ENCODE measurements around the gene ATRN.

- TF ChIP-seq POLR2A (IDR thresholded peaks at IDR 0.05; ENCODE audit: low read length) (no peak), GATA1 (IDR thresholded peaks at IDR 0.05; ENCODE audit: low read depth, low read length) (no peak)
Measured at GRCh38 chr20:3647473-3647872, 176.7 kb downstream of the ATRN start.
